ENCODE data around the gene SSC5D.
A peak's percentile ranks its signal among the peaks of the same experiment; 100 is the strongest.
"Not testable (repeated sequence)": the region's sequence is repeated elsewhere in the genome, so short reads cannot be mapped to it uniquely, and the experiment has no call there.

SSC5D gene

DNA sequence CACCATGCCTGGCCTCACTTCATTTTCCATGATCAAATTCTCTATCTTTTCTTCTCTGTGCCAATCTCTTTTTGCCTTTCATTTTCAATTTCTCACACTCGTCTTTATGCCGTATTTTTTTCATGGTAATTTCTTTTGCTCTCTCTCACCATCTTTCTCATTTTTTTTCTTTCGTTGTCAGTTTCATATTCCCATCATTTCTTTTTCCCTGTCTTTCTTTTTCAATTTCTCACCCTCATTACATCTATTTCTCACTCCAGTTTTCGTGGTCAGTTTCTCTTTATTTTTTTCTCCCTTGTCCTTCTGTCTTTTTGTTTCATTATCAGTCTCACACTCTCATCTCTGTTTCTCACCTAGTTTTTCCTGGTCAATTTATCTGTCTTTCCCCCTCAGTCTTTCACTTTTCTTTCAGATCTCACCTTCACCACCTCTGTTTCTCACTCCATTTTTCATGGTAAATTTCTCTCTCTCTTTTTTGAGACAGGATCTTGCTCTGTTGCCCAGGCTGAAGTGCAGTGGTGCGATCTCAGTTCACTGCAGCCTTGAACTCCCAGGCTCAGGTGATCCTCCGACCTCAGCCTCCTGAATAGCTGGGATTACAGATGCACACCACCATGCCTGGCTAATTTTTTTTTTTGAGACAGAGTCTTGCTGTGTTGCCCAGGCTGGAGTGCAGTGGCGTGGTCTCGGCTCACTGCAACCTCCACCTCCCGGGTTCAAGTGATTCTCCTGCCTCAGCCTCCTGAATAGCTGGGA, 14.1 kb downstream of the SSC5D start:
- no peak for DNase-seq (ENCODE audit: low read depth in 1 of 2, low spot score in 1 of 2)

DNA sequence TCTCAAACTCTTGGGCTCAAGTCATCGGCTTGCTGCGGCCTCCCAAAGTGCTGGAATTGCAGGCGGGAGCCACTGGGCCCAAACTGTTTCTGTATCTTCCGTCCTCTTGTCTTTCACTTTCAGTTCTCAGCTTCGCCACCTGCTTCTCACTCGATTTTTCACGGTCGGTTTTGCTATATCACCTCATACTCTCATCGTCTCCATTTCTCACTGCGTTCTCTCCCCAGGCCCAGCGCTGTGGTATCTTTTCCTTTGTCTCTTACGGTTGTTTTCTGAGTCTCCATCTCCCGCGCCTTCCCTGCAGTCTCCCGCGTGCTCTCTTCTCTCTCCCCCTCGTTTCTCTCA, 14.9 kb downstream of the SSC5D start:
- no peak for DNase-seq (ENCODE audit: low read depth in 1 of 2, low spot score in 1 of 2)

DNA sequence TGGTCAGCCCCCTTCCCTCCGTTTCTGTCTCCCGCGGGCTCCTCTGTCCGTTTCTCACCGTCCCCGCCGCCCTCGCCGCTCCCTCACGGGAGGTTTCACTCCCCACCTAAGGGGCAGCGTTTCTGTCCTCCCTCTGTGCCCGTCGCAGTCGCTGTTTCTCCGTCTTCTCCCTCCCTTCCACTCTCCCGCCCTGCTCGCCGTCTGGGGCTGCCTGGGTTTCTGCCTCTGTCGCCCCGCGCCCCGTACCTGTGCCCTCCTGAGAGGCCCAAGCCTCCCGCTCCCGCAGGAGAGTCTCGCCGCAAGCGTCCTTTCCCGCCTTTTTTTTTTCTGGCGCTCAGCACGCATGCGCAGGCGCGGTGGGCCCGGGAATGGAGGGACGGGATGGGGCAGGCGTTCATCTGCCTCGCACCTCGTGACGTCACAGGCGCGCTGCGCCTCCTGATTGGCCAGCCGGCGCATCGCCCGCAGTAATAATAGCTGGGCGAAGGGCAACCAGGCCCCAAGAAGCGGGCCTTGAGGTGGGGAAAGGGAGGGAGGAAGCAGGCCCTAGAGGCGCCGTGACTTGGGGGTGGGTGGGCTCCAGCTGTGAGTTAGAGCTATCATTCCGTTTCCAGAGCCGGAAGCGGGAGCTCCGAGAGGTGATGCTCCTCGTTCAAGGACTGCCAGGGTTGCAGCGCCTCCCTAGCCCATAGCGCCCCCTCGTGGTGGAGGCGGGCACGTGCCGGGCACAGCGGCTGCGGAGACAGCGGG, 15.4 kb downstream of the SSC5D start:
- DNase-seq (ENCODE audit: low read depth in 1 of 2, low spot score in 1 of 2) = peak; percentile 90 to 99

GRCh38 chr19:55504252-55504603, 16.0 kb downstream of the SSC5D start:
- DNase-seq (ENCODE audit: low read depth in 1 of 2, low spot score in 1 of 2) = no peak

- DNase-seq (ENCODE audit: low read depth in 1 of 2, low spot score in 1 of 2) = no peak
Observed at GRCh38 chr19:55504981-55505380, 16.7 kb downstream of the SSC5D start.

GRCh38 chr19:55508120-55508519, 19.9 kb downstream of the SSC5D start:
- DNase-seq (ENCODE audit: low read depth in 1 of 2, low spot score in 1 of 2) = no peak

DNA sequence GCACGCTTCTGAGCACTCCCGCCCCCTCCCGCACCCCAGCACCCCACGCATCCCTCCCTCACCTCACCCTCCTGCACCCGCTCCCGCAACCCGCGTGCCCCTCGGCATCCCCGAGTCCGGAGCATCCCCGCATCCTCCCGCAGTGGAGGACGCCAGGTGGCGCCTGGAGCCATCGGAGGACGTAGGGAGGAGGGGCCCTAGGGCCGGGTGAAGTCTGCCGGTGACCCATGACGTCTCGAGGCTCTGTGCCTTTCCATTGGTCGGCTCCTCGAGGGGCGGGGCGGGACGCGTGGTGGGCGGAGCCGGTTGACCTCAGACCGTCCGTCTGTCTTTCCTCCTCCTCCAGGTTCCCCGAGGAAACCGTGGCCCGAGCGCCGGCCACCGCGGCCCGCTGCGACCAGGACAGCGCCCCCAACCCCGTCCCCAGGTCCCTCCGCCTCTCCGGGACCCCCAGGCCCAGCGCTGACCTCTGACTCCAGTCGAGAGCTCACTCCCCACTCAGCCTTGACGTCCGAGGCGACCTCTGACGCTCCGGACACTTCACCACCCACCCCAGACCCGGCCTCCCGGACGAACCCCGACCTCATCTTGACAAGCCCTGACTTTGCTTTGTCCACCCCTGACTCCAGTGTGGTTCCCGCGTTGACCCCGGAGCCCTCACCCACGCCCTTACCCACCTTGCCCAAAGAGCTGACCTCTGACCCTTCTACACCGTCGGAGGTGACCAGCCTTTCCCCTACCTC, 28.8 kb downstream of the SSC5D start:
- DNase-seq (ENCODE audit: low read depth in 1 of 2, low spot score in 1 of 2) = peak; percentile 91

DNA sequence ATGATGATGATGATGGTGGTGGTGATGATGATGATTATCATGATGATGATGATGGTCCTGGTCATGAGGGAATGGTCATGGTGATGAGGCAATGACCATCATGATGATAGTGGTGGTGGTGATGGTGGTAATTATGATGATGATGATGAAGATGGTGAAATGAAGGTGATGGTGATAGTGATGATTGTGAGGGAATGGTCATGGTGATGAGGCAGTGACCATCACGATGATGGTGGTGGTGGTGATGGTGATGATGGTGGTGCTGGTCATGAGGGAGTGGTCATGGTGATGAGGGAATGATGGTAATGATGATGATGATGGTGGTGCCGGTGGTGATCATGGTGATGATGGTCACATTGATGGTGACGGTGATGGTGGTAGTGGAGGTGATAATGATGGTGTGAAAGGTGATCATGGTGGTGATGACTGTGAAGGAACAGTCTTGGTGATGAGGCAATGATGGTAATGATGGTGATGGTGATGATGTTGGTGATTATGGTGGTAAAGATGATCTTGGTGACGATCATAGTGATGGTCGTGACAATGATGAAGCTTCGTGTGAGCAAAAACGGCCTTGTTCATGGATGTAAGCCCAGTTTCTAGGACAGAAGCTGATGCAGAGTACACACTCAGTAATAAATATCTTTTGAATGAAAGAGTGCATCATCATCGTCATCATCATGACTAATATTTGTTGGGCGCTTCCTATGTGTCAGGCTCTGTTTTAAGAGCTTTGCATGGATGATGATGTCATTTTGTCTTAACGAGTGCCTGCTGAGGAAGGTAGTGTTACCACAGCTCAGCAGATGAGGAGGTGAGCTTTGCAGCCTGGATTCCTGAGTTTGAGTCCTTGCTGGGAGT, 31.4 kb downstream of the SSC5D start:
- no peak for DNase-seq (ENCODE audit: low read depth in 1 of 2, low spot score in 1 of 2)

DNA sequence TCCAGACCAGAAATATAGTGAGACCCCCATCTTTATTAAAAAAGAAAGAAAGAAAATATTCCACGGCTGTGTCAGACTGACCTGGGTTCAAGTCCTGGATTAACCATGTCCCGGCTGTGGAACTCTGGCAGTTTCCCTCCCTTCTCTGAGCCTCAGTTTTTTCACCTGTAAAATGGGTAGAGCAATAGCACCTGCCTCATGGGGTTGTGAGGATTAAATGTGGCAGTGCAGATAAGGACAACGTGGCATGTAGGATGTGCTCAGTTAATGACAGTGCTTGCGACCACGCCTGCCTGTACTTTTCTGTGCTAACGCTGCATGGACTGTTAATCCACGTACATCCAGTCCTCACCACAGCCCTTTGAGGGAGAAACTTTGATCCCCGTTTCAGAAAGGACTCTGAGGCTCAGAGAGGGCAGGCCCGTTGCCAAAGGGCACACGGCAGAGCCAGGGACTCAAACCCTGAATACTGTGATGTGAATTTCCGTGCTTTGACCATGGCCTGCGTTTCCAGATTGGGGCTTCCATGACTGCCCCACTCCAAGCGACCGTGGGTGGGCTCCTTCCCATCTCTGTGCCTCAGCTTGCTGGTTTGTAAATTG, 32.6 kb downstream of the SSC5D start:
- DNase-seq (ENCODE audit: low read depth in 1 of 2, low spot score in 1 of 2) = no peak

- DNase-seq (ENCODE audit: low read depth in 1 of 2, low spot score in 1 of 2) = no peak
Observed at GRCh38 chr19:55525289-55526101, 37.3 kb downstream of the SSC5D start.

DNA sequence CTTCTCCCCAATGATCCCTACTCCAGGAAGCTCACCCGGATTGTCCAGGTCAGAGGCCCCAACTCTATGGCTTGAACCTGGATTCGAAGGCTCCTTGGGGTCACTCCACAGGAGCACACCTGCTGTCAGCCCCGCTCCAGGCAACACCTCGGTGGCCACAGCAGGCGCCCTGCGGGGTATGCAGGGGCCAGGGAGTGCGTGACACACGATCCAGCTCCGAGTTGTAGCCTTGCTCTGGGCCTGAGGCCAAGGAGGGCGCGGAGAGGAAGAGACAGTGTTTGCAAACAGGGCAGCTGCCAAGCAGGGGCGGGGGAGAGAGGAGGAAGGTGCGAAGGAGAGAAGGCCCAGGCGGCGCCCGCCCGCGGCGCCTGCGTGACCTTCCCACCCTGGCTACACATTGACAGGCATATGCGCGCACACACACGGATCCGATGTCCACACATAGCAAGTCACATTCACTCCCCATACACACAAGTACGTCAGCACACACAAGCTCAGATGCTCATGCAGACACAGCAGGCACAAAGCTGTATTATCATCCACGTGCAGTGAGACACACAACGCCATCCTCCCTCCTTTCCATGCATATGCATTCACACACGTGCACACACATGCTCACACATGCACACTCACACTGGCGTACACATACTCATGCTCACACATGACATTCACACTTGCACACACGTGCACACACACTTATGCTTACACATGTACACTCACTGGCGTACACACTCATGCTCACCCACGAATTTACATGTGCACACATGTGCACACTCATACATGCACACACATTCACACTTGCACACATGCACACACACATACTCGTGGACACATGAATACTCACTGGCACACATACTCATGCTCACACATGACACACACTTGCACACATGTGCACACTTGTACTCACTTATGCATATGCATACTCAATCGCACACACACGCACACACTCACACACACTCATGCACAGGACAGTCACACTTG, 38.3 kb downstream of the SSC5D start:
- DNase-seq (ENCODE audit: low read depth in 1 of 2, low spot score in 1 of 2) = no peak

GRCh38 chr19:55527197-55528029, 39.2 kb downstream of the SSC5D start:
- no peak for DNase-seq (ENCODE audit: low read depth in 1 of 2, low spot score in 1 of 2)

DNA sequence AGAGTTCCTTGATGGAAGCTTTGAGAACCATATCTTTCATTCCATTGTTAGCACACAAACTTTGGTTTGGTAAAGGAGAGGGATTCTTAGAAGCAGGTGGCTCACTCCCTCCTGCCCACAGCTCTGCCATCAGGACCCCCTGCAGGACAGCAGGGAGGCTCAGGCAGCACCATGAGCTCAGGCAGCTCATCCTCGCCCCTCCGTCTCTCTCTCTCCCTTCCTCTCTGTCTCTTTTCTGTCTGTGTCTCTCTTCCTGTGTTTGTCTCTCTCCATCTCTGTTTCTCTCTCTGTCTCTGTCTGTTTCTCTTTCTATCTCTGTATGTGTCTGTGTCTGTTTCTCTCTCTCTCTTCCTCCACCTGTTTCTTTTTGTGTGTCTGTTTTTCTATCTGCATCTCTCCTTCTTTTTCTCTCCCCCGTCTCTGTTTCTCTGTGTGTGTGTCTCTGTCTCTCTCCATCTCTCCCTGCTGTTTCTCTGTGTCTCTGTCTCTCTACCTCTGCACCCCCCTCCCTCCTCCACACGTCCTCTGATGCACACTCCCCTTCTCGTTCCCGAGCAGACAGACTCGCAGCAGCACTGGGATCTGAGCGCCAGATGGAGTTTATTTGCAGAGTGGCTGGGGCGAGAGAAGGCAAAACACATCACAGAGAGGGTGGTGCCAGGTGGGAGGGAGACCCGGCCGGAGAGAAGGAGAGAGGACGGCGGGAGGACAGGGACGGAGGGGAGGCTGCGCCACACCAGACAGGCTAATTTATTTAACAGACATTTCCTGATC, 40.0 kb downstream of the SSC5D start:
- no peak for DNase-seq (ENCODE audit: low read depth in 1 of 2, low spot score in 1 of 2)

- no peak for DNase-seq (ENCODE audit: low read depth in 1 of 2, low spot score in 1 of 2)
Observed at GRCh38 chr19:55529636-55530234, 41.5 kb downstream of the SSC5D start.

DNA sequence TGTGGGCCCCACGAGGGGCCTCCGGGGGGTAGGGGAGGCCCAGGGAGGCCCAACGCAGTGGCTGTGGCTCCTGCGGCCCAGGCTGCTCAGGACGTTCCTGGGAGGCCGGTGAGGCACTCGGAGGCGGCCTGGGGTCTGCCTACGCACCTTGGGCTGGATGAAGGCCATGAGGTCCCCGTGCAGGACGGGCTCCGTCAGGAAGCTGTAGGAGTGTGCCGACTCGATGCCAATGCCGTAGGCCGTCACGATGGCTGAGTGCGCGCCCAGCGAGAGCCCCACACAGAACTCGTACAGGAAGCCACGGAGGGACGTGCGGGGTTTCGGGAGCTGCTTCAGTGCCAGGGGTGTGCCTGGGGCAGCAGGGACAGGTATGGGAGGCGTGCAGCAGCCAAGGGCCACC, 42.8 kb downstream of the SSC5D start:
- no peak for DNase-seq (ENCODE audit: low read depth in 1 of 2, low spot score in 1 of 2)

DNA sequence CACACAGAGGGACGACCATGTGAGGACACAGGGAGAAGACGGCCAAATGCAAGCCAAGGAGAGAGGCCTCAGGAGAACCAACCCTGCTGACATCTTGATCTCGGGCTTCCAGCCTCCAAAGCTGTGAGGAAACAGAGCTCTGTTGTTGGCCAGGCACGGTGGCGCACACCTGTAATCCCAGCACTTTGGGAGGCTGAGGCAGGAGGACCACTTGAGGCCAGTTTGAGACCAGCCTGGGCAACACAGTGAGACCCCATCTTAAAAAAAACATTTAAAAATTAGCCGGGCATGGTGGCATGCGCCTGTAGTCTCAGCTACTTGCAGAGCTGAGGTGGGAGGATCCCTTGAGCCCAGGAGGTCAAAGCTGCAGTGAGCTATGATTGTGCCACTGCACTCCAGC, 46.0 kb downstream of the SSC5D start:
- not testable (repeated sequence) for DNase-seq (ENCODE audit: low read depth in 1 of 2, low spot score in 1 of 2)
